Neural progenitor cell (in vitro differentiated cells): ENCODE measurements around the gene SELENOS. TPM values are rescaled to one million over a fixed set of nuclear protein-coding genes. Genes with fewer than 3 reads are reported as not detected.

Source experiments
- DNase-seq: peaks from one replicate; pipeline ENCODE4 v3.0.0-alpha.2; 2016; ENCODE audit warnings: low spot score
- H2AFZ ChIP-seq: fragments of 200-600 bp; sonication (generic); replicated peaks from 2 replicates; pipeline ENCODE4 v1.6.1; 2016; ENCODE audit warnings: antibody characterized with exemption
- H3F3A ChIP-seq: fragments of 200-600 bp; sonication (generic); 2 replicates; pipeline ENCODE4 v1.6.1; 2016; ENCODE audit warnings: antibody characterized with exemption, low read depth
- H3K27ac ChIP-seq: fragments of 200-600 bp; sonication (generic); 2 replicates; pipeline ENCODE4 v1.5.1; 2016; ENCODE audit warnings: mild to moderate bottlenecking
- H3K27me3 ChIP-seq: fragments of 200-600 bp; sonication (generic); 2 replicates; pipeline ENCODE4 v1.6.1; 2016; ENCODE audit warnings: mild to moderate bottlenecking, moderate library complexity
- H3K36me3 ChIP-seq: fragments of 200-600 bp; sonication (generic); 2 replicates; pipeline ENCODE4 v1.5.1; 2016
- H3K4me1 ChIP-seq: fragments of 200-600 bp; sonication (generic); 2 replicates; pipeline ENCODE4 v1.6.1; 2016; ENCODE audit warnings: mixed run types
- H3K4me2 ChIP-seq: fragments of 200-600 bp; sonication (generic); 2 replicates; pipeline ENCODE4 v1.6.1; 2016
- H3K4me3 ChIP-seq: fragments of 200-600 bp; sonication (generic); 2 replicates; pipeline ENCODE4 v1.5.1; 2016
- H3K79me2 ChIP-seq: fragments of 200-600 bp; sonication (generic); 2 replicates; pipeline ENCODE4 v1.6.1; 2016; ENCODE audit warnings: low read depth
- H3K9ac ChIP-seq: fragments of 200-600 bp; sonication (generic); 2 replicates; pipeline ENCODE4 v1.6.1; 2016
- H3K9me3 ChIP-seq: fragments of 200-600 bp; sonication (generic); 2 replicates; pipeline ENCODE4 v1.5.1; 2016; ENCODE audit warnings: low read depth
- H4K20me1 ChIP-seq: fragments of 200-600 bp; sonication (generic); 2 replicates; pipeline ENCODE4 v1.6.1; 2016; ENCODE audit warnings: low read depth
- H3K27ac Mint-ChIP-seq: 3 replicates; pipeline ENCODE4 v1.8.0; 2021; ENCODE audit warnings: mixed read lengths
- H3K27me3 Mint-ChIP-seq: 2 replicates; pipeline ENCODE4 v1.8.0; 2022; ENCODE audit warnings: low read depth, mild to moderate bottlenecking, inconsistent platforms, moderate library complexity, mixed read lengths; ENCODE audit not compliant: insufficient read depth
- H3K36me3 Mint-ChIP-seq: 3 replicates; pipeline ENCODE4 v1.8.0; 2021; ENCODE audit warnings: mixed read lengths
- H3K4me1 Mint-ChIP-seq: 3 replicates; pipeline ENCODE4 v1.8.0; 2021; ENCODE audit warnings: mixed read lengths
- H3K4me3 Mint-ChIP-seq: 3 replicates; pipeline ENCODE4 v1.8.0; 2021; ENCODE audit warnings: mild to moderate bottlenecking, moderate library complexity, mixed read lengths
- H3K9me3 Mint-ChIP-seq: 3 replicates; pipeline ENCODE4 v1.8.0; 2020; ENCODE audit warnings: mixed read lengths
- EZH2 ChIP-seq: fragments of 200-600 bp; sonication (generic); IDR thresholded peaks from 2 replicates; pipeline ENCODE4 v1.6.1; 2017; ENCODE audit warnings: antibody characterized with exemption, mild to moderate bottlenecking, moderate library complexity
- EZH2phosphoT487 ChIP-seq: fragments of 200-600 bp; sonication (generic); IDR thresholded peaks from 2 replicates; pipeline ENCODE4 v1.6.1; 2017; ENCODE audit warnings: antibody characterized with exemption
- total RNA-seq: library from RNA; depleted of rRNA; stranded (reverse); fragments of >200 nt; gene quantifications from 2 replicates; pipeline ENCODE4 v1.2.3, GENCODE V29; 2015; ENCODE audit warnings: low replicate concordance
- TF ChIP-seq, protein P1 (sequence below): fragments of 200-600 bp; sonication (generic); IDR thresholded peaks from 2 replicates; pipeline ENCODE4 v1.5.1; 2017; ENCODE audit warnings: antibody characterized with exemption, mild to moderate bottlenecking

Gene SELENOS
- total RNA-seq, 1 donor from 2014 or later = 39.1 TPM

GRCh38 chr15:101250873-101251829 lies 26.1 kb downstream of the SELENOS start:
- peaks cover 49% of the 10 kb centered on the region for H3K79me2 ChIP-seq

GRCh38 chr15:101250341-101250831 lies 26.9 kb downstream of the SELENOS start:
- Histone ChIP-seq H3K79me2 (peaks cover 57% of the 10 kb centered on the region), H3K9ac (peak overlapping the region; percentile 33), H2AFZ (no peak overlapping the region), H3K4me3 (peak overlapping the region; percentile 87), H3K36me3 (no peaks in the 10 kb centered on the region), H4K20me1 (peaks cover 56% of the 10 kb centered on the region), H3F3A (peaks cover 9% of the 10 kb centered on the region), H3K9me3 (no peaks in the 10 kb centered on the region), H3K27me3 (peaks cover 14% of the 10 kb centered on the region), H3K4me1 (peaks cover 16% of the 10 kb centered on the region), H3K27ac (no peak overlapping the region), H3K4me2 (peak overlapping the region; percentile 84)
- no peaks in the 10 kb centered on the region for H3K9me3 Mint-ChIP-seq
- H3K36me3 Mint-ChIP-seq = peaks cover 13% of the 10 kb centered on the region
- peak; percentile 18 for DNase-seq
- peak overlapping the region; percentile 97 for H3K4me3 Mint-ChIP-seq
- H3K27me3 Mint-ChIP-seq = peaks cover 4% of the 10 kb centered on the region
- peaks cover 29% of the 10 kb centered on the region for H3K4me1 Mint-ChIP-seq
- TF ChIP-seq EZH2phosphoT487 (no peak), EZH2 (no peak)
- TF ChIP-seq, protein P1, sequence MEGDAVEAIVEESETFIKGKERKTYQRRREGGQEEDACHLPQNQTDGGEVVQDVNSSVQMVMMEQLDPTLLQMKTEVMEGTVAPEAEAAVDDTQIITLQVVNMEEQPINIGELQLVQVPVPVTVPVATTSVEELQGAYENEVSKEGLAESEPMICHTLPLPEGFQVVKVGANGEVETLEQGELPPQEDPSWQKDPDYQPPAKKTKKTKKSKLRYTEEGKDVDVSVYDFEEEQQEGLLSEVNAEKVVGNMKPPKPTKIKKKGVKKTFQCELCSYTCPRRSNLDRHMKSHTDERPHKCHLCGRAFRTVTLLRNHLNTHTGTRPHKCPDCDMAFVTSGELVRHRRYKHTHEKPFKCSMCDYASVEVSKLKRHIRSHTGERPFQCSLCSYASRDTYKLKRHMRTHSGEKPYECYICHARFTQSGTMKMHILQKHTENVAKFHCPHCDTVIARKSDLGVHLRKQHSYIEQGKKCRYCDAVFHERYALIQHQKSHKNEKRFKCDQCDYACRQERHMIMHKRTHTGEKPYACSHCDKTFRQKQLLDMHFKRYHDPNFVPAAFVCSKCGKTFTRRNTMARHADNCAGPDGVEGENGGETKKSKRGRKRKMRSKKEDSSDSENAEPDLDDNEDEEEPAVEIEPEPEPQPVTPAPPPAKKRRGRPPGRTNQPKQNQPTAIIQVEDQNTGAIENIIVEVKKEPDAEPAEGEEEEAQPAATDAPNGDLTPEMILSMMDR = no peak
- peak overlapping the region; percentile 95 for H3K27ac Mint-ChIP-seq

More at GRCh38 chr15:101250873-101251829, 26.1 kb downstream of the SELENOS start:
- Histone ChIP-seq H3K4me2 (peak overlapping the region; percentile 86), H3K36me3 (no peaks in the 10 kb centered on the region), H3K4me3 (peak overlapping the region; percentile 87), H3K27ac (no peak overlapping the region), H3K9ac (peak overlapping the region; percentile 33), H3K9me3 (no peaks in the 10 kb centered on the region), H3K27me3 (peaks cover 14% of the 10 kb centered on the region), H2AFZ (no peak overlapping the region), H3F3A (peaks cover 17% of the 10 kb centered on the region), H4K20me1 (peaks cover 49% of the 10 kb centered on the region), H3K4me1 (peaks cover 24% of the 10 kb centered on the region)
- H3K36me3 Mint-ChIP-seq = peaks cover 10% of the 10 kb centered on the region
- TF ChIP-seq, protein P1 = no peak
- TF ChIP-seq EZH2 (no peak), EZH2phosphoT487 (no peak)
- peaks cover 35% of the 10 kb centered on the region for H3K4me1 Mint-ChIP-seq
- H3K4me3 Mint-ChIP-seq = peak overlapping the region; percentile 97
- H3K9me3 Mint-ChIP-seq = no peaks in the 10 kb centered on the region
- peak; percentile 73 for DNase-seq
- peak overlapping the region; percentile 95 for H3K27ac Mint-ChIP-seq
- H3K27me3 Mint-ChIP-seq = peaks cover 4% of the 10 kb centered on the region

- no peak overlapping the region for H3K4me2 ChIP-seq
- H3K4me1 Mint-ChIP-seq = peaks cover 46% of the 10 kb centered on the region
- no peak overlapping the region for H3K9ac ChIP-seq
- no peak overlapping the region for H3K4me3 Mint-ChIP-seq
- no peak overlapping the region for H2AFZ ChIP-seq
- TF ChIP-seq, protein P1 = no peak
- TF ChIP-seq EZH2phosphoT487 = no peak
- TF ChIP-seq EZH2 = no peak
- no peaks in the 10 kb centered on the region for H3K9me3 ChIP-seq
- peaks cover 78% of the 10 kb centered on the region for H3K79me2 ChIP-seq
- H3K9me3 Mint-ChIP-seq = no peaks in the 10 kb centered on the region
- no peak overlapping the region for H3K27ac ChIP-seq
- peaks cover 18% of the 10 kb centered on the region for H3F3A ChIP-seq
- peaks cover 19% of the 10 kb centered on the region for H3K4me1 ChIP-seq
- peaks cover 4% of the 10 kb centered on the region for H3K27me3 Mint-ChIP-seq
- no peak overlapping the region for H3K27ac Mint-ChIP-seq
- DNase-seq = no peak
- H4K20me1 ChIP-seq = peaks cover 77% of the 10 kb centered on the region
- no peaks in the 10 kb centered on the region for H3K36me3 ChIP-seq
- H3K4me3 ChIP-seq = no peak overlapping the region
- H3K36me3 Mint-ChIP-seq = peaks cover 16% of the 10 kb centered on the region
- H3K27me3 ChIP-seq = peaks cover 14% of the 10 kb centered on the region
Observed at GRCh38 chr15:101248274-101248673, 29.0 kb downstream of the SELENOS start.
